ENCODE results near the gene DOK6.

DNA sequence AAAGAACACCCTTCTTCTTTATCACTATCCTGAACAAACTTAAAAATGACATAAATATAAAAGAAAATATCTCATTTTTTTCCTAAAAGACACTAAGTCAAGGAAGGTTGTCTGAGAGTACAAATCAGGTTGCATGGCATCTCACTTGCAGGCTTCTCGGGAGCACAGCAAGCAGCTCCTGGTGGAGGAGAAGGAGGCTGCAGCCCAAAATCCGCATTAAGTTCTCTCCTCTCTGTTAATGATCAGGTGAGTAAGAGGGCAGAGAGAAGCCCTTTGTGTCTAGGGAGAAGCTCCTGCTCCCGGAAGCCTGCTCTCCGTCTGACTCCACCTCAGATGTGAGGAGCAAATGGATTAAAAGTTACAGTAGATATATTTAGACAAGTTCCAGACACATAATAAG lies 35.0 kb upstream of the DOK6 start:
- TF ChIP-seq, protein P1, sequence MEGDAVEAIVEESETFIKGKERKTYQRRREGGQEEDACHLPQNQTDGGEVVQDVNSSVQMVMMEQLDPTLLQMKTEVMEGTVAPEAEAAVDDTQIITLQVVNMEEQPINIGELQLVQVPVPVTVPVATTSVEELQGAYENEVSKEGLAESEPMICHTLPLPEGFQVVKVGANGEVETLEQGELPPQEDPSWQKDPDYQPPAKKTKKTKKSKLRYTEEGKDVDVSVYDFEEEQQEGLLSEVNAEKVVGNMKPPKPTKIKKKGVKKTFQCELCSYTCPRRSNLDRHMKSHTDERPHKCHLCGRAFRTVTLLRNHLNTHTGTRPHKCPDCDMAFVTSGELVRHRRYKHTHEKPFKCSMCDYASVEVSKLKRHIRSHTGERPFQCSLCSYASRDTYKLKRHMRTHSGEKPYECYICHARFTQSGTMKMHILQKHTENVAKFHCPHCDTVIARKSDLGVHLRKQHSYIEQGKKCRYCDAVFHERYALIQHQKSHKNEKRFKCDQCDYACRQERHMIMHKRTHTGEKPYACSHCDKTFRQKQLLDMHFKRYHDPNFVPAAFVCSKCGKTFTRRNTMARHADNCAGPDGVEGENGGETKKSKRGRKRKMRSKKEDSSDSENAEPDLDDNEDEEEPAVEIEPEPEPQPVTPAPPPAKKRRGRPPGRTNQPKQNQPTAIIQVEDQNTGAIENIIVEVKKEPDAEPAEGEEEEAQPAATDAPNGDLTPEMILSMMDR (IDR thresholded peaks at IDR 0.05) = peak; percentile 27
- no peak for TF ChIP-seq EZH2 (IDR thresholded peaks at IDR 0.05)
